ENCODE measurements around the gene EML3. TPM values are rescaled to one million over a fixed set of nuclear protein-coding genes. Genes with fewer than 3 reads are reported as not detected.

EML3 gene, protein sequence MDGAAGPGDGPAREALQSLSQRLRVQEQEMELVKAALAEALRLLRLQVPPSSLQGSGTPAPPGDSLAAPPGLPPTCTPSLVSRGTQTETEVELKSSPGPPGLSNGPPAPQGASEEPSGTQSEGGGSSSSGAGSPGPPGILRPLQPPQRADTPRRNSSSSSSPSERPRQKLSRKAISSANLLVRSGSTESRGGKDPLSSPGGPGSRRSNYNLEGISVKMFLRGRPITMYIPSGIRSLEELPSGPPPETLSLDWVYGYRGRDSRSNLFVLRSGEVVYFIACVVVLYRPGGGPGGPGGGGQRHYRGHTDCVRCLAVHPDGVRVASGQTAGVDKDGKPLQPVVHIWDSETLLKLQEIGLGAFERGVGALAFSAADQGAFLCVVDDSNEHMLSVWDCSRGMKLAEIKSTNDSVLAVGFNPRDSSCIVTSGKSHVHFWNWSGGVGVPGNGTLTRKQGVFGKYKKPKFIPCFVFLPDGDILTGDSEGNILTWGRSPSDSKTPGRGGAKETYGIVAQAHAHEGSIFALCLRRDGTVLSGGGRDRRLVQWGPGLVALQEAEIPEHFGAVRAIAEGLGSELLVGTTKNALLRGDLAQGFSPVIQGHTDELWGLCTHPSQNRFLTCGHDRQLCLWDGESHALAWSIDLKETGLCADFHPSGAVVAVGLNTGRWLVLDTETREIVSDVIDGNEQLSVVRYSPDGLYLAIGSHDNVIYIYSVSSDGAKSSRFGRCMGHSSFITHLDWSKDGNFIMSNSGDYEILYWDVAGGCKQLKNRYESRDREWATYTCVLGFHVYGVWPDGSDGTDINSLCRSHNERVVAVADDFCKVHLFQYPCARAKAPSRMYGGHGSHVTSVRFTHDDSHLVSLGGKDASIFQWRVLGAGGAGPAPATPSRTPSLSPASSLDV
- polyA plus RNA-seq (2013, experiment 1 of 2): 30.1 TPM
- polyA plus RNA-seq (2013, experiment 2 of 2): 29.3 TPM

DNA sequence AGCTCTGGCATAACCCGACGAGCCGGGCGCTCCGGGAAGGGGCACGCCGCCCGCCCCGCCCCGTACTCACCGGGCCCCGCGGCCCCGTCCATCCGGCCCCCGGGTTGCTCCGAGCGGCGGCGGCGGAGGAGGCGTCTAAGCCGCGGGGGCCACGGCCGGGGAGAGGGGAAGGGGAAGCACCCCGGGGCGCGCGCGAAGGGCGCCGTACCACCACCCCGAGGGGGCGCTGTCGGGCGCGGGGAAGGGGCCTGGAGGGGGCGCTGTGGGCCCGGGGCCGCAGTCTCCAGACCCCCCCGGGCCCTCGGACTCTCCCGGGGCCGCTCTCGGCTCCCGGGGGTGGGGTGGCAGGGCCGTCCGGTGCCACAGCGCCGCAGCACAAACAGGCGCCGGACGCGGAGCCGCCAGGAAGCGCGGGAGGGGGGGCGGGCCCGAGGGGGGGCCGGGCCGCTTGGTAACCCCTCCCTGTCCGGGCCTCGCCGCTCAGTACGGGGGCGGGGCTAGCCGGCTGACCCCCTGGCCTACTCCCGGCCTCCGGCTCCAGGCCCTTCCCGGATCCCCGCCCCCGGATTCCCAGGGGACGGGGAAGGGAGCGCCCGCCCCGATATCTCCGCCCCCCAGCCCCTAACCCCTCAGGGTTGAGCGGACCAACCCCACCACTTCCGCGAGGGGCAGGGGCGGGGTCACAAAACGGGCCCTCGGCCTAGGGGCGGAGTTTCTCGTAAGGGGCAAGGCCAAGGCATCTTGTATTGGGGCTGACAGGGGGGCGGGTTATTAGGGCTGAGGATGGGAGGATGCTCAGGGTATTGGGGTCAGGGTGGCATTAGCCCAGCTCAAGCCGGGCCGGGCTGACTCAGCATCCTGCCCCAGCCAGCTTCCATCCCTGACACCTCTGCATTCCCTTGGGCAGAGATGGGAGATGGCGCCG, at the start of gene EML3, which contains the start of gene ROM1:
Gene EML3 (minus strand): TSS at position 410 of the 925 bp plus-strand sequence. CDS start 318 bp downstream, at position 92.
Gene ROM1 (plus strand): TSS at position 892 of the 925 bp plus-strand sequence. CDS start 25 bp downstream, at position 917.
- WGBS: 4% methylated on average over 48 of the region's 91 CpGs
- Histone ChIP-seq H3K9ac (ENCODE audit: low read length) (peak within 1 kb of the TSS; percentile 93), H3K18ac (ENCODE audit: low read depth in 1 of 2, low read length in 2 of 2) (peak within 1 kb of the TSS; percentile 86 to 95), H2BK120ac (ENCODE audit: low read depth, low read length) (peak within 1 kb of the TSS; percentile 81), H3K36me3 (ENCODE audit: control insufficient read depth in 1 of 2, insufficient read depth in 2 of 2, low read depth in 1 of 2, low read length in 2 of 2) (peaks cover 59 to 67% of the 10 kb centered on the region in 2 experiments), H3K4ac (ENCODE audit: low read depth in 1 of 2, low read length in 2 of 2) (peak within 1 kb of the TSS; percentile 35 to 95), H3K4me1 (ENCODE audit: control insufficient read depth, insufficient read depth, low read depth, low read length) (peaks cover 22% of the 10 kb centered on the region), H2AK5ac (ENCODE audit: low read length, severe bottlenecking) (peak within 1 kb of the TSS; percentile 55), H4K91ac (ENCODE audit: low read length) (peak within 1 kb of the TSS; percentile 81), H3K4me2 (ENCODE audit: low read length, poor library complexity, severe bottlenecking) (peak within 1 kb of the TSS; percentile 84), H3K27ac (ENCODE audit: low read length, poor library complexity, severe bottlenecking) (peak within 1 kb of the TSS; percentile 60), H2BK12ac (ENCODE audit: low read length in 2 of 2) (peak within 1 kb of the TSS; percentile 69 to 99), H3K79me1 (replicated peaks; ENCODE audit: low read length, poor library complexity, severe bottlenecking) (peaks cover 28% of the 10 kb centered on the region), H2BK15ac (ENCODE audit: low read depth, poor library complexity, severe bottlenecking) (peak within 1 kb of the TSS; percentile 62), H2BK5ac (ENCODE audit: low read depth, low read length, poor library complexity, severe bottlenecking) (peak within 1 kb of the TSS; percentile 15), H3K4me3 (ENCODE audit: insufficient read depth in 1 of 2, low read depth in 1 of 2, low read length in 2 of 2) (peak within 1 kb of the TSS; percentile 69 to 85), H3K27me3 (ENCODE audit: control insufficient read depth in 1 of 2, insufficient read depth in 1 of 2, low read length in 2 of 2) (no peaks in the 10 kb centered on the region), H4K8ac (ENCODE audit: low read length) (peak within 1 kb of the TSS; percentile 58), H3K9me3 (ENCODE audit: control insufficient read depth, low read length) (no peaks in the 10 kb centered on the region), H3K14ac (ENCODE audit: low read length in 2 of 2) (peak within 1 kb of the TSS in 1 of 2 experiments; percentile 96), H3K23ac (ENCODE audit: low read length in 2 of 2) (peak within 1 kb of the TSS in 1 of 2 experiments; percentile 98), H2AFZ (ENCODE audit: low read depth, low read length) (peak within 1 kb of the TSS; percentile 42)
- peak; percentile 81 for DNase-seq

DNA sequence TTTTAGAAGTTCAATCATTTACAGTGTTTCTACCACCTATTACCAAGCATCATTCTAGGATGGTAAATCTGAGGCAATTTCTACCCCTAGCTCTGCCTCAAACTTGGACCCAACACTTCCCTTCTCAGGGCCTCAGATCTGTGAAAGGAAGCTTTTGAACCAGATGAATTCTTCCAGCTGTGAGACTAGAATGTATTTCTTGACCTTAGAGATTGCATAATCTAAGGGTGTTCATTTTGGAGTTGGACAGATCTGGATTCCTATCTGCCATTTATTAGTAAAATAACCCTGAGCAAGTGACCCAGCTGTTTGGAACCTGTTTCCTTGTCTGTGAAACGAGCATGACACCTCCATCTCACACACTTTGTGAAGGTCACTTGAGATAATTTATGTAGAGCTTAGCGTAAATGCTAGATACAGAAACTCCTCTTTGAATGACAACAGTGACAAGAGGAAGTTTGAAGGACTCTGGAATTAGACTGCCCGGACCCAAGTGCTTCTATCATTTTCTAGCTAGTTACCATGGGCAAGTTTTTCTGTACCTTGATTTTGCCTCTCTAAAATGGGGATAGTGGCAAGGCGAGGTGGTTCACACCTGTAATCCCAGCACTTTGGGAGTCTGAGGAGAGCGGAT, 44.3 kb upstream of the EML3 start:
- no peak overlapping the region for H3K4me3 ChIP-seq (ENCODE audit: insufficient read depth in 1 of 2, low read depth in 1 of 2, low read length in 2 of 2)
- no peaks in the 10 kb centered on the region for H3K9me3 ChIP-seq (ENCODE audit: control insufficient read depth, low read length)
- H2BK12ac ChIP-seq (ENCODE audit: low read length in 2 of 2): no peak overlapping the region
- peaks cover 4% of the 10 kb centered on the region for H3K79me1 ChIP-seq (replicated peaks; ENCODE audit: low read length, poor library complexity, severe bottlenecking)
- H2BK120ac ChIP-seq (ENCODE audit: low read depth, low read length): no peak overlapping the region
- H3K36me3 ChIP-seq (ENCODE audit: control insufficient read depth in 1 of 2, insufficient read depth in 2 of 2, low read depth in 1 of 2, low read length in 2 of 2): peaks cover 4 to 5% of the 10 kb centered on the region in 2 experiments
- no peak overlapping the region for H2AK5ac ChIP-seq (ENCODE audit: low read length, severe bottlenecking)
- H3K18ac ChIP-seq (ENCODE audit: low read depth in 1 of 2, low read length in 2 of 2): no peak overlapping the region
- no peak overlapping the region for H3K4ac ChIP-seq (ENCODE audit: low read depth in 1 of 2, low read length in 2 of 2)
- no peak overlapping the region for H3K4me2 ChIP-seq (ENCODE audit: low read length, poor library complexity, severe bottlenecking)
- H3K9ac ChIP-seq (ENCODE audit: low read length): no peak overlapping the region
- H3K23ac ChIP-seq (ENCODE audit: low read length in 2 of 2): no peak overlapping the region
- no peak overlapping the region for H3K27ac ChIP-seq (ENCODE audit: low read length, poor library complexity, severe bottlenecking)
- no peaks in the 10 kb centered on the region for H3K27me3 ChIP-seq (ENCODE audit: control insufficient read depth in 1 of 2, insufficient read depth in 1 of 2, low read length in 2 of 2)
- no peak overlapping the region for H4K91ac ChIP-seq (ENCODE audit: low read length)
- H3K4me1 ChIP-seq (ENCODE audit: control insufficient read depth, insufficient read depth, low read depth, low read length): peaks cover 2% of the 10 kb centered on the region
- H2AFZ ChIP-seq (ENCODE audit: low read depth, low read length): no peak overlapping the region
- H2BK5ac ChIP-seq (ENCODE audit: low read depth, low read length, poor library complexity, severe bottlenecking): no peak overlapping the region
- WGBS: 98% methylated on average over 4 of the region's 5 CpGs
- no peak overlapping the region for H3K14ac ChIP-seq (ENCODE audit: low read length in 2 of 2)
- no peak overlapping the region for H2BK15ac ChIP-seq (ENCODE audit: low read depth, poor library complexity, severe bottlenecking)
- H4K8ac ChIP-seq (ENCODE audit: low read length): no peak overlapping the region
- DNase-seq: no peak

GRCh38 chr11:62654297-62654696, 41.7 kb upstream of the EML3 start:
- Histone ChIP-seq H2AFZ (ENCODE audit: low read depth, low read length) (no peak overlapping the region), H2BK5ac (ENCODE audit: low read depth, low read length, poor library complexity, severe bottlenecking) (no peak overlapping the region), H2AK5ac (ENCODE audit: low read length, severe bottlenecking) (no peak overlapping the region), H3K27me3 (ENCODE audit: control insufficient read depth in 1 of 2, insufficient read depth in 1 of 2, low read length in 2 of 2) (no peaks in the 10 kb centered on the region), H3K4me1 (ENCODE audit: control insufficient read depth, insufficient read depth, low read depth, low read length) (peaks cover 5% of the 10 kb centered on the region), H2BK120ac (ENCODE audit: low read depth, low read length) (no peak overlapping the region), H3K4me3 (ENCODE audit: insufficient read depth in 1 of 2, low read depth in 1 of 2, low read length in 2 of 2) (no peak overlapping the region), H3K9me3 (ENCODE audit: control insufficient read depth, low read length) (no peaks in the 10 kb centered on the region), H3K14ac (ENCODE audit: low read length in 2 of 2) (no peak overlapping the region), H3K4ac (ENCODE audit: low read depth in 1 of 2, low read length in 2 of 2) (no peak overlapping the region), H2BK15ac (ENCODE audit: low read depth, poor library complexity, severe bottlenecking) (no peak overlapping the region), H3K79me1 (replicated peaks; ENCODE audit: low read length, poor library complexity, severe bottlenecking) (peaks cover 10% of the 10 kb centered on the region), H4K91ac (ENCODE audit: low read length) (no peak overlapping the region), H3K18ac (ENCODE audit: low read depth in 1 of 2, low read length in 2 of 2) (no peak overlapping the region), H3K9ac (ENCODE audit: low read length) (no peak overlapping the region), H3K23ac (ENCODE audit: low read length in 2 of 2) (no peak overlapping the region), H3K27ac (ENCODE audit: low read length, poor library complexity, severe bottlenecking) (no peak overlapping the region), H3K4me2 (ENCODE audit: low read length, poor library complexity, severe bottlenecking) (no peak overlapping the region), H2BK12ac (ENCODE audit: low read length in 2 of 2) (no peak overlapping the region), H4K8ac (ENCODE audit: low read length) (no peak overlapping the region), H3K36me3 (ENCODE audit: control insufficient read depth in 1 of 2, insufficient read depth in 2 of 2, low read depth in 1 of 2, low read length in 2 of 2) (peaks cover 5 to 6% of the 10 kb centered on the region in 2 experiments)
- no peak for DNase-seq
- WGBS: 97% methylated on average over 11 of the region's 11 CpGs

All from mesenchymal stem cell (in vitro differentiated cells and primary cell).